K562 (cell line): ENCODE measurements around the gene FAM83D. TPM values are rescaled to one million over a fixed set of nuclear protein-coding genes. Genes with fewer than 3 reads are reported as not detected.
A peak's percentile ranks its signal among the peaks of the same experiment; 100 is the strongest.

Experiments
- CBFA2T3 ChIP-seq: fragments of 450-650 bp; IDR thresholded peaks from 2 replicates; pipeline ENCODE4 v1.6.1; 2017
- HMGN3 ChIP-seq: IDR thresholded peaks from 2 replicates; pipeline ENCODE4 v1.6.1; 2011; ENCODE audit warnings: borderline replicate concordance, low read depth, mild to moderate bottlenecking, mixed read lengths, low read length; ENCODE audit not compliant: insufficient read length; ENCODE audit errors: extremely low read depth
- SPI1 ChIP-seq: IDR thresholded peaks from 2 replicates; pipeline ENCODE4 v1.6.1; 2011; ENCODE audit warnings: low read depth, low read length, control low read depth, borderline replicate concordance
- TAF7 ChIP-seq: fragments of 450-650 bp; IDR thresholded peaks from 2 replicates; pipeline ENCODE4 v1.6.1; 2016; ENCODE audit warnings: missing genetic modification characterization, missing compliant biosample characterization
- ZNF444 ChIP-seq: fragments of 250-450 bp; sonication (Bioruptor Pico); IDR thresholded peaks from 2 replicates; pipeline ENCODE4 v1.4.0; 2020; ENCODE audit warnings: mild to moderate bottlenecking, moderate library complexity
- polyA plus RNA-seq, 8 experiments: library from polyadenylated mRNA; depleted of rRNA in 4 of 8; stranded (reverse) in 5 of 8; unstranded in 3 of 8; fragments of >200 nt; fragmentation: Nextera tagmentation in 2 of 8; fragmentation: Illumina TruSeq in 1 of 8; extraction: Ambion mirVana in 2 of 8; extraction: Trizol in 1 of 8; gene quantifications; 2 replicates each; pipeline versions ENCODE4 v1.2.1 to v1.2.3, GENCODE V29; 2011 to 2014; ENCODE audit warnings: inconsistent platforms in 1 of 8, missing spikeins in 1 of 8
- total RNA-seq, 7 experiments: library from RNA; depleted of rRNA in 6 of 7; stranded (reverse); fragments of >200 nt in 6 of 7; fragmentation: Illumina TruSeq in 2 of 7; extraction: Trizol in 2 of 7; gene quantifications; 2 replicates each; pipeline versions ENCODE4 v1.2.1 to v1.2.3, GENCODE V29; 2011 to 2021; ENCODE audit warnings: low replicate concordance in 1 of 7
- TF ChIP-seq, protein P1 (sequence below): sonication (generic); formaldehyde crosslinking; IDR thresholded peaks from 2 replicates; pipeline ENCODE4 v1.8.1; 2023; ENCODE audit warnings: mild to moderate bottlenecking, missing genetic modification reagents
- TF ChIP-seq, protein P2 (sequence below), 2 experiments: fragments of 450-650 bp in 1 of 2; sonication (generic) in 1 of 2; formaldehyde crosslinking in 1 of 2; IDR thresholded peaks; 2 replicates each; pipeline versions ENCODE4 v1.7.1 to v1.9.0; 2016 to 2022; ENCODE audit warnings: inconsistent platforms in 1 of 2, mild to moderate bottlenecking in 1 of 2, missing genetic modification reagents in 1 of 2
- TF ChIP-seq, protein P3 (sequence below), 2 experiments: fragments of 200-800 bp in 1 of 2; sonication (Bioruptor generic) in 1 of 2; sonication (generic) in 1 of 2; formaldehyde crosslinking in 1 of 2; IDR thresholded peaks in 1 of 2; conservative IDR thresholded peaks in 1 of 2; 2 replicates each; pipeline versions ENCODE4 v1.5.0 to v1.6.1; 2016 to 2020; ENCODE audit warnings: missing compliant biosample characterization in 1 of 2, missing genetic modification characterization in 1 of 2, missing genetic modification reagents in 1 of 2
- TF ChIP-seq, protein P4 (sequence below): fragments of 250-450 bp; sonication (Bioruptor Pico); IDR thresholded peaks from 2 replicates; pipeline ENCODE4 v1.8.0; 2022; ENCODE audit warnings: moderate library complexity, mild to moderate bottlenecking, inconsistent platforms
- TF ChIP-seq, protein P5 (sequence below): sonication (generic); formaldehyde crosslinking; IDR thresholded peaks from 2 replicates; pipeline ENCODE4 v1.8.0; 2022; ENCODE audit warnings: missing genetic modification reagents, mild to moderate bottlenecking, borderline replicate concordance

Gene FAM83D
- total and polyA plus RNA-seq, 9 of the 15 experiments (the other 6 are each of a cell fraction or from before 2014, with no cell fraction given): 8.2 to 66.1 (median 43.5) TPM

DNA sequence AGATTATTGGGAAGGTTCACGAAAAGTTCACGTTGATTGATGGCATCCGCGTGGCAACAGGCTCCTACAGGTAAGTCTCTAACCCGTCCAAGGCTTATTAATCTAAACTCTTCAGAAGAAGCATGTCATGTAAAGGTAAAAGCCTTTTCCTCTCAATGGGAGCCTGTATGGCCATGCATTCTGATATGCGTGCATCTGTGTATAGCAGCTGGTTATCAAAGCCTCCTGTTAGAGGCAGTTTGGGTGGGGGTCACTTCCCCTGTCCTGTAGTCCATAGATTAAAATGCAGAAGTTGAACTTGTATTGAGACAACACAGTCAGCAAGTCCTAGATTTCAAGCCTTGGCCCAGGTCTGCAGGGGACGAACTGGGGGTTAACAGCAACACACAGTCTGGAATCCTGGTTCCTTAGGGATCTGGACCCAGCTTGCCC is 21.7 kb downstream of the FAM83D start (continued):
- TF ChIP-seq, protein P1, sequence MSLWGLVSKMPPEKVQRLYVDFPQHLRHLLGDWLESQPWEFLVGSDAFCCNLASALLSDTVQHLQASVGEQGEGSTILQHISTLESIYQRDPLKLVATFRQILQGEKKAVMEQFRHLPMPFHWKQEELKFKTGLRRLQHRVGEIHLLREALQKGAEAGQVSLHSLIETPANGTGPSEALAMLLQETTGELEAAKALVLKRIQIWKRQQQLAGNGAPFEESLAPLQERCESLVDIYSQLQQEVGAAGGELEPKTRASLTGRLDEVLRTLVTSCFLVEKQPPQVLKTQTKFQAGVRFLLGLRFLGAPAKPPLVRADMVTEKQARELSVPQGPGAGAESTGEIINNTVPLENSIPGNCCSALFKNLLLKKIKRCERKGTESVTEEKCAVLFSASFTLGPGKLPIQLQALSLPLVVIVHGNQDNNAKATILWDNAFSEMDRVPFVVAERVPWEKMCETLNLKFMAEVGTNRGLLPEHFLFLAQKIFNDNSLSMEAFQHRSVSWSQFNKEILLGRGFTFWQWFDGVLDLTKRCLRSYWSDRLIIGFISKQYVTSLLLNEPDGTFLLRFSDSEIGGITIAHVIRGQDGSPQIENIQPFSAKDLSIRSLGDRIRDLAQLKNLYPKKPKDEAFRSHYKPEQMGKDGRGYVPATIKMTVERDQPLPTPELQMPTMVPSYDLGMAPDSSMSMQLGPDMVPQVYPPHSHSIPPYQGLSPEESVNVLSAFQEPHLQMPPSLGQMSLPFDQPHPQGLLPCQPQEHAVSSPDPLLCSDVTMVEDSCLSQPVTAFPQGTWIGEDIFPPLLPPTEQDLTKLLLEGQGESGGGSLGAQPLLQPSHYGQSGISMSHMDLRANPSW: no peak
- peak; percentile 77 for TF ChIP-seq HMGN3
- TF ChIP-seq ZNF444: 0 out of 2 replicates have a peak, but pooled peaks have one; percentile 33
- TF ChIP-seq, protein P2, sequence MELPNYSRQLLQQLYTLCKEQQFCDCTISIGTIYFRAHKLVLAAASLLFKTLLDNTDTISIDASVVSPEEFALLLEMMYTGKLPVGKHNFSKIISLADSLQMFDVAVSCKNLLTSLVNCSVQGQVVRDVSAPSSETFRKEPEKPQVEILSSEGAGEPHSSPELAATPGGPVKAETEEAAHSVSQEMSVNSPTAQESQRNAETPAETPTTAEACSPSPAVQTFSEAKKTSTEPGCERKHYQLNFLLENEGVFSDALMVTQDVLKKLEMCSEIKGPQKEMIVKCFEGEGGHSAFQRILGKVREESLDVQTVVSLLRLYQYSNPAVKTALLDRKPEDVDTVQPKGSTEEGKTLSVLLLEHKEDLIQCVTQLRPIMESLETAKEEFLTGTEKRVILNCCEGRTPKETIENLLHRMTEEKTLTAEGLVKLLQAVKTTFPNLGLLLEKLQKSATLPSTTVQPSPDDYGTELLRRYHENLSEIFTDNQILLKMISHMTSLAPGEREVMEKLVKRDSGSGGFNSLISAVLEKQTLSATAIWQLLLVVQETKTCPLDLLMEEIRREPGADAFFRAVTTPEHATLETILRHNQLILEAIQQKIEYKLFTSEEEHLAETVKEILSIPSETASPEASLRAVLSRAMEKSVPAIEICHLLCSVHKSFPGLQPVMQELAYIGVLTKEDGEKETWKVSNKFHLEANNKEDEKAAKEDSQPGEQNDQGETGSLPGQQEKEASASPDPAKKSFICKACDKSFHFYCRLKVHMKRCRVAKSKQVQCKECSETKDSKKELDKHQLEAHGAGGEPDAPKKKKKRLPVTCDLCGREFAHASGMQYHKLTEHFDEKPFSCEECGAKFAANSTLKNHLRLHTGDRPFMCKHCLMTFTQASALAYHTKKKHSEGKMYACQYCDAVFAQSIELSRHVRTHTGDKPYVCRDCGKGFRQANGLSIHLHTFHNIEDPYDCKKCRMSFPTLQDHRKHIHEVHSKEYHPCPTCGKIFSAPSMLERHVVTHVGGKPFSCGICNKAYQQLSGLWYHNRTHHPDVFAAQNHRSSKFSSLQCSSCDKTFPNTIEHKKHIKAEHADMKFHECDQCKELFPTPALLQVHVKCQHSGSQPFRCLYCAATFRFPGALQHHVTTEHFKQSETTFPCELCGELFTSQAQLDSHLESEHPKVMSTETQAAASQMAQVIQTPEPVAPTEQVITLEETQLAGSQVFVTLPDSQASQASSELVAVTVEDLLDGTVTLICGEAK (IDR thresholded peaks at IDR 0.05): no peak
- TF ChIP-seq, protein P2 (CRISPR knock-in tag; IDR thresholded peaks at IDR 0.05): no peak
- TF ChIP-seq, protein P3, sequence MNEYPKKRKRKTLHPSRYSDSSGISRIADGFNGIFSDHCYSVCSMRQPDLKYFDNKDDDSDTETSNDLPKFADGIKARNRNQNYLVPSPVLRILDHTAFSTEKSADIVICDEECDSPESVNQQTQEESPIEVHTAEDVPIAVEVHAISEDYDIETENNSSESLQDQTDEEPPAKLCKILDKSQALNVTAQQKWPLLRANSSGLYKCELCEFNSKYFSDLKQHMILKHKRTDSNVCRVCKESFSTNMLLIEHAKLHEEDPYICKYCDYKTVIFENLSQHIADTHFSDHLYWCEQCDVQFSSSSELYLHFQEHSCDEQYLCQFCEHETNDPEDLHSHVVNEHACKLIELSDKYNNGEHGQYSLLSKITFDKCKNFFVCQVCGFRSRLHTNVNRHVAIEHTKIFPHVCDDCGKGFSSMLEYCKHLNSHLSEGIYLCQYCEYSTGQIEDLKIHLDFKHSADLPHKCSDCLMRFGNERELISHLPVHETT (CRISPR knock-in tag; conservative IDR thresholded peaks at IDR 0.05 in 1 of 2, IDR thresholded peaks at IDR 0.05 in 1 of 2): peak in 1 of 2 experiments; percentile 87; a peak in 2 of 4 replicates
- TF ChIP-seq, protein P4, sequence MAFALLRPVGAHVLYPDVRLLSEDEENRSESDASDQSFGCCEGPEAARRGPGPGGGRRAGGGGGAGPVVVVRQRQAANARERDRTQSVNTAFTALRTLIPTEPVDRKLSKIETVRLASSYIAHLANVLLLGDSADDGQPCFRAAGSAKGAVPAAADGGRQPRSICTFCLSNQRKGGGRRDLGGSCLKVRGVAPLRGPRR (CRISPR knock-in tag): peak; percentile 11; the same call in 1 of the 2 replicates
- TF ChIP-seq, protein P5, sequence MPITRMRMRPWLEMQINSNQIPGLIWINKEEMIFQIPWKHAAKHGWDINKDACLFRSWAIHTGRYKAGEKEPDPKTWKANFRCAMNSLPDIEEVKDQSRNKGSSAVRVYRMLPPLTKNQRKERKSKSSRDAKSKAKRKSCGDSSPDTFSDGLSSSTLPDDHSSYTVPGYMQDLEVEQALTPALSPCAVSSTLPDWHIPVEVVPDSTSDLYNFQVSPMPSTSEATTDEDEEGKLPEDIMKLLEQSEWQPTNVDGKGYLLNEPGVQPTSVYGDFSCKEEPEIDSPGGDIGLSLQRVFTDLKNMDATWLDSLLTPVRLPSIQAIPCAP (CRISPR knock-in tag): no peak
- TF ChIP-seq TAF7: no peak
- peak; percentile 100 for TF ChIP-seq CBFA2T3
- peak; percentile 97 for TF ChIP-seq SPI1
